GM06990 (cell line): ENCODE results near the gene DIABLO.

Experiments
- DNase-seq: peaks from one replicate; pipeline ENCODE4 v3.0.0-alpha.2; 2011; ENCODE audit not compliant: insufficient read length; ENCODE audit errors: extremely low read depth
- H3K27me3 ChIP-seq: replicated peaks from 2 replicates; pipeline ENCODE4 v1.6.0; 2011; ENCODE audit warnings: low read length; ENCODE audit not compliant: control insufficient read depth, insufficient read depth
- H3K36me3 ChIP-seq: 2 replicates; pipeline ENCODE4 v1.5.1; 2011; ENCODE audit warnings: low read length; ENCODE audit not compliant: control insufficient read depth, insufficient read depth
- H3K4me3 ChIP-seq: replicated peaks from 2 replicates; pipeline ENCODE4 v1.5.1; 2011; ENCODE audit warnings: low read depth, mild to moderate bottlenecking, control low read depth, low read length
- TF ChIP-seq, protein P1 (sequence below): IDR thresholded peaks from 2 replicates; pipeline ENCODE4 v1.5.1; 2011; ENCODE audit warnings: low read length, control low read depth, mild to moderate bottlenecking, inconsistent platforms; ENCODE audit not compliant: insufficient read depth, poor library complexity, severe bottlenecking

Gene DIABLO

GRCh38 chr12:122202017-122202416 is 23.8 kb downstream of the DIABLO start:
- Histone ChIP-seq H3K4me3 (no peak overlapping the region), H3K36me3 (no peaks in the 10 kb centered on the region; the same call in none of the 2 replicates), H3K27me3 (peaks cover 2% of the 10 kb centered on the region; the same call in 1 of the 2 replicates)
- DNase-seq, result no peak
- TF ChIP-seq, protein P1, sequence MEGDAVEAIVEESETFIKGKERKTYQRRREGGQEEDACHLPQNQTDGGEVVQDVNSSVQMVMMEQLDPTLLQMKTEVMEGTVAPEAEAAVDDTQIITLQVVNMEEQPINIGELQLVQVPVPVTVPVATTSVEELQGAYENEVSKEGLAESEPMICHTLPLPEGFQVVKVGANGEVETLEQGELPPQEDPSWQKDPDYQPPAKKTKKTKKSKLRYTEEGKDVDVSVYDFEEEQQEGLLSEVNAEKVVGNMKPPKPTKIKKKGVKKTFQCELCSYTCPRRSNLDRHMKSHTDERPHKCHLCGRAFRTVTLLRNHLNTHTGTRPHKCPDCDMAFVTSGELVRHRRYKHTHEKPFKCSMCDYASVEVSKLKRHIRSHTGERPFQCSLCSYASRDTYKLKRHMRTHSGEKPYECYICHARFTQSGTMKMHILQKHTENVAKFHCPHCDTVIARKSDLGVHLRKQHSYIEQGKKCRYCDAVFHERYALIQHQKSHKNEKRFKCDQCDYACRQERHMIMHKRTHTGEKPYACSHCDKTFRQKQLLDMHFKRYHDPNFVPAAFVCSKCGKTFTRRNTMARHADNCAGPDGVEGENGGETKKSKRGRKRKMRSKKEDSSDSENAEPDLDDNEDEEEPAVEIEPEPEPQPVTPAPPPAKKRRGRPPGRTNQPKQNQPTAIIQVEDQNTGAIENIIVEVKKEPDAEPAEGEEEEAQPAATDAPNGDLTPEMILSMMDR, result no peak

DNA sequence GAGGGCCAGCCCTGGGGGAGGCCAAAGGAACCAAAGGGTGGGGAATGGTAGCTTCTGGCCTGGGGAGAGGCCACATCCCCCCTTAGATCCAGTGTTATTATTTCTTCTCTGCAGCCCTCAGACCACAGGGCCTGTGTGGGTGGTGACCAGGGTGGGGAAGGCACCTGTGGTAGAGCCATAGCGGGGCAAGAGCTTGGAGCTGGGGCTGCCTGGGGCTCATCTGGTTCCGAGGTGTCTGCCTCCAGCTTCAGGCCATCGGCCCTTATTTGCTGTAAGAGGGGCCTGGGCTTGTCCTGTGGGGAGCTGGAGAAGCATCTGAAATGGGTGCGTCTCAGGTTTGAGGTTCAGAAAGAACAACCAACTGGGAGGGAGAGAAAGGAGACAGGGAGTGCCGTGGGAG is 24.5 kb downstream of the DIABLO start:
- TF ChIP-seq, protein P1, result no peak
- Histone ChIP-seq H3K27me3 (peaks cover 2% of the 10 kb centered on the region; the same call in 1 of the 2 replicates), H3K36me3 (no peaks in the 10 kb centered on the region; the same call in 1 of the 2 replicates), H3K4me3 (no peak overlapping the region)
- DNase-seq, result no peak

GRCh38 chr12:122200541-122201175 is 25.2 kb downstream of the DIABLO start:
- Histone ChIP-seq H3K36me3 (no peaks in the 10 kb centered on the region), H3K4me3 (no peak overlapping the region), H3K27me3 (peaks cover 2% of the 10 kb centered on the region; the same call in 1 of the 2 replicates)
- DNase-seq, result no peak
- TF ChIP-seq, protein P1, result no peak

DNA sequence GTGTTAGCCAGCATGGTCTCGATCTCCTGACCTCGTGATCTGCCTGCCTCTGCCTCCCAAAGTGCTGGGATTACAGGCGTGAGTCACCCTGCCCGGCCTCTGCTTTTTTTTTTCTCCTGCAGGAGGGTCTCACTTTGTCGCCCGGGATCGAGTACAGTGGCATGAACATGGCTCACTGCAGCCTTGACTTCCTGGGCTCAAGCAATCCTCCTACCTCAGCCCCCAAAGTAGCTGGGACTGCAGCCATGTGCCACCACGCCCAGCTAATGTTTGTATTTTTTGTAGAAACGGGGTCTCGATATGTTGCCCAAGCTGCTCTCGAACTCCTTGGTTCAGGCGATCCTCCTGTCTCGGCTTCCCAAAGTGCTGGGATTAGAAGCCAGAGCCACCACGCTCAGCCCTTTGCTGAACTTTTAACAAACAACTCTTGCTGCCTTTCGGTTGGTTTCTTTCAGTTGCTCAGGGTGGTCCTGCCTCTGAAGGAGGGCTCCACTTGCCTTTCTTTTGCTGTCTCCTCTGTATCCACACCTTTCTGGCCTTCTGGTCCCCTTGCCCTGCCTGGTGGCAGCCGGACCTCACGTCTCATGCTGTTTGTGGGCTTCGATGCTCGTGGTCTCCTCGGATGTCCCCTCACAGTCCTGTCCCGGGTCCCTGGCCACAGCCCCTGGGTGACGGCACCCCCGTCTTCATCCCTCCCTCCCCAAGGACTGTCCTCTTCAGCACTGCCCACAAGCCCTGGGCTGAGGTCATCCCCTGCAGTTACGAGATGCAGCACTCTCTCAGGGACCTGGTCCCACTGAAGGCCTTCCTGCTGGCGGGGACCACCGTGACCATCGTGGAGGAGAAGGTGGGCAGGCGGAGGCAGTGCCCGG is 26.1 kb downstream of the DIABLO start:
- no peak for DNase-seq
- TF ChIP-seq, protein P1, result no peak
- H3K36me3 ChIP-seq, result no peaks in the 10 kb centered on the region
- H3K27me3 ChIP-seq, result peaks cover 2% of the 10 kb centered on the region; the same call in 1 of the 2 replicates
- no peak overlapping the region for H3K4me3 ChIP-seq

- Histone ChIP-seq H3K27me3 (peaks cover 2% of the 10 kb centered on the region; the same call in 1 of the 2 replicates), H3K4me3 (no peak overlapping the region), H3K36me3 (no peaks in the 10 kb centered on the region)
- TF ChIP-seq, protein P1, result no peak
- no peak for DNase-seq
These were observed 28.3 kb downstream of the DIABLO start for GRCh38 chr12:122197612-122197966.
